Measurements from ENCODE around the gene MCTP1. TPM values are rescaled to one million over a fixed set of nuclear protein-coding genes. Genes with fewer than 3 reads are reported as not detected.

Gene MCTP1
- total RNA-seq, 1 donor: 5.8 TPM

DNA sequence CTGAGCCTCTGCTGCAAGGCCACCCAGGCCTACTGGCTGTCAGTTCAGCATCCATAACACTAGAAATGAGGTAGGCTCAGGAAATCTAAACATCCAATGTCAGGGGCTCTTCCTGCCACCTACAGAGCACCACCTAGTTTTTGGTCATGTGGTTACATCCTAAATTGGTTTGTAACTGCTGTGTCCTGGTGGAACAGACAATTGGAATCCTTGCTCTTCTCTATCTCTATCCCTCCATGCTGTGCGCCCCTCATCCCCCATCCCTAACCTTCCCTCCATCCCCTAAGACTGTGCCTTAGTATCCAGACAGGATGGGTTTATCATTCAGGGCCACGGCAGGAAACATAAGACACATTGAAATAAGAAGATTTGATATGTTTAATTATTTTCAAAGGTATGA lies 11.4 kb upstream of the MCTP1 start:
- H3K36me3 ChIP-seq (ENCODE audit: insufficient read depth, low read length): no peaks in the 10 kb centered on the region
- TF ChIP-seq, protein P1, sequence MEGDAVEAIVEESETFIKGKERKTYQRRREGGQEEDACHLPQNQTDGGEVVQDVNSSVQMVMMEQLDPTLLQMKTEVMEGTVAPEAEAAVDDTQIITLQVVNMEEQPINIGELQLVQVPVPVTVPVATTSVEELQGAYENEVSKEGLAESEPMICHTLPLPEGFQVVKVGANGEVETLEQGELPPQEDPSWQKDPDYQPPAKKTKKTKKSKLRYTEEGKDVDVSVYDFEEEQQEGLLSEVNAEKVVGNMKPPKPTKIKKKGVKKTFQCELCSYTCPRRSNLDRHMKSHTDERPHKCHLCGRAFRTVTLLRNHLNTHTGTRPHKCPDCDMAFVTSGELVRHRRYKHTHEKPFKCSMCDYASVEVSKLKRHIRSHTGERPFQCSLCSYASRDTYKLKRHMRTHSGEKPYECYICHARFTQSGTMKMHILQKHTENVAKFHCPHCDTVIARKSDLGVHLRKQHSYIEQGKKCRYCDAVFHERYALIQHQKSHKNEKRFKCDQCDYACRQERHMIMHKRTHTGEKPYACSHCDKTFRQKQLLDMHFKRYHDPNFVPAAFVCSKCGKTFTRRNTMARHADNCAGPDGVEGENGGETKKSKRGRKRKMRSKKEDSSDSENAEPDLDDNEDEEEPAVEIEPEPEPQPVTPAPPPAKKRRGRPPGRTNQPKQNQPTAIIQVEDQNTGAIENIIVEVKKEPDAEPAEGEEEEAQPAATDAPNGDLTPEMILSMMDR (IDR thresholded peaks at IDR 0.05; ENCODE audit: extremely low read depth, low read depth, low read length): no peak
- peaks cover 30% of the 10 kb centered on the region for H3K27me3 ChIP-seq (ENCODE audit: insufficient read depth, low read length)
- H2AFZ ChIP-seq (ENCODE audit: low read length): no peak overlapping the region
- no peaks in the 10 kb centered on the region for H4K20me1 ChIP-seq (ENCODE audit: insufficient read depth, low read length)
- no peak for DNase-seq (ENCODE audit: insufficient read length, low spot score, missing footprints)
- H3K27ac ChIP-seq (ENCODE audit: low read depth, low read length): no peak overlapping the region
- no peaks in the 10 kb centered on the region for H3K4me1 ChIP-seq (ENCODE audit: insufficient read depth, low read length)
- H3K4me3 ChIP-seq (ENCODE audit: insufficient read depth, low read length): no peak overlapping the region
- H3K4me2 ChIP-seq (ENCODE audit: insufficient read depth, low read length): no peak overlapping the region
- peaks cover 2% of the 10 kb centered on the region for H3K9me3 ChIP-seq (ENCODE audit: low read depth, low read length)
- no peaks in the 10 kb centered on the region for H3K79me2 ChIP-seq (ENCODE audit: insufficient read depth, low read length)

DNA sequence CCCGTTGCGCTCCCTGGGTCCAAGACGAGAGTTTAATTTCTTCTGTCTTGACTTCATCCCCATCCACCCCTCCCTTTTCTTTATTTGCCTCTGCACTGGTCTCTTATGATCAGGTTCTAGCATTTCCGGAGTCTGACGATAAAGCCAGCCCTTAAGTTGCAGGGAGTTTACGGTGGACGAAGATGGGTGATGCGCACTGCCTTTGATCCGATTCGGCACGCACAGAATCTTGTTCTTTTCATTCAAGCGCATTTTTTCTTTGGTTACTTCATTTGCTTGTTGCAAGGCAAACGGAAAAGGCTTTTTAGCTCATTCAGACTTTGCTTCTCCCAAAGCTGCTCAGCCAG lies 488 bp upstream of the MCTP1 start:
- H3K36me3 ChIP-seq (ENCODE audit: insufficient read depth, low read length): no peaks in the 10 kb centered on the region
- peaks cover 4% of the 10 kb centered on the region for H3K4me1 ChIP-seq (ENCODE audit: insufficient read depth, low read length)
- TF ChIP-seq, protein P1 (IDR thresholded peaks at IDR 0.05; ENCODE audit: extremely low read depth, low read depth, low read length): no peak
- H4K20me1 ChIP-seq (ENCODE audit: insufficient read depth, low read length): no peaks in the 10 kb centered on the region
- H3K9me3 ChIP-seq (ENCODE audit: low read depth, low read length): no peaks in the 10 kb centered on the region
- peak overlapping the region; percentile 69 for H3K4me3 ChIP-seq (ENCODE audit: insufficient read depth, low read length)
- H3K27ac ChIP-seq (ENCODE audit: low read depth, low read length): no peak overlapping the region
- H3K27me3 ChIP-seq (ENCODE audit: insufficient read depth, low read length): peaks cover 79% of the 10 kb centered on the region
- DNase-seq (ENCODE audit: insufficient read length, low spot score, missing footprints): peak; percentile 53
- peak overlapping the region; percentile 79 for H3K4me2 ChIP-seq (ENCODE audit: insufficient read depth, low read length)
- peak overlapping the region; percentile 10 for H2AFZ ChIP-seq (ENCODE audit: low read length)
- H3K79me2 ChIP-seq (ENCODE audit: insufficient read depth, low read length): no peaks in the 10 kb centered on the region

DNA sequence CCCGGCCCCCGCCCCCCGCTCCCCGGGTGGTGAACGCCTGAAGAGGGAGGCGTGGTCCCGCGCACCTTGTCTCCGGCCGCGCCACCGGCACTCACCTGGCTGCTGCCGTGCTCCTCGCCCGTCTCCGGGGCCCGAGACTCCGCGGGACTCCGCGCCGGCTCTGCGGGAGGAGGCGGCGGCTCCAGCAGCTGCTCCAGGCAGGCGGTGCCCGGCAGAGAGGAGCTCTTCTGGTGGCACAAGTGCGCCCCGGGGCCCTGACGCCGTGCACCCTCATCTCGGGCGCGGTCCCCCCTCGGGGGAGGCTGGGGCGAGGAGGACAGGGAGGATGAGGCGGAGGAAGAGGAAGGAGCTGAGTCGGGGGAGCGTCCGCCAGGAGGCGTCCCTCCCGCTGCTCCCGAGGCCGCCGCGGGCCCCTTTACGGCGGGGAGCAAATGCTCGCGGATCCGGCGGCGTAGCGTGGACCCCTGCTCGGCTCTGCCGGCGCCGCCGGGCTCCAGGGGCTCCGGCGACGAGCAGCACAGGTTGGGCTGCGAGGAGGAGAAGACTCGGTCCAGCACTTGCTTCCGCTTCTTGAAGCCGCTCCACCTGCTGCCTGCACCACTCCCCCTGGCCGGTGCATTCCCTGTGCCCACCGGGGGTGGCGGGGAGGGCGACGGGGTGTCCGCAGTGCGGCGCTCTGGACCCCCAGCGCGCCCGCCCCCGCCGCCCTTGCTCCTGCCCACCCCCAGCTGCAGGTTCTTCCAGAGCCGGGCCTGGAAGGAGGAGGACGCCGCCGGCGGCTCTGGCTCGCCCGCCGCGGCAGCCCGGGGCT lies 928 bp downstream of the MCTP1 start:
- no peaks in the 10 kb centered on the region for H4K20me1 ChIP-seq (ENCODE audit: insufficient read depth, low read length)
- H3K27me3 ChIP-seq (ENCODE audit: insufficient read depth, low read length): peaks cover 76% of the 10 kb centered on the region
- peak overlapping the region; percentile 69 for H3K4me3 ChIP-seq (ENCODE audit: insufficient read depth, low read length)
- peak; percentile 80 for DNase-seq (ENCODE audit: insufficient read length, low spot score, missing footprints)
- TF ChIP-seq, protein P1 (IDR thresholded peaks at IDR 0.05; ENCODE audit: extremely low read depth, low read depth, low read length): peak; percentile 30
- no peaks in the 10 kb centered on the region for H3K79me2 ChIP-seq (ENCODE audit: insufficient read depth, low read length)
- H3K4me2 ChIP-seq (ENCODE audit: insufficient read depth, low read length): peak overlapping the region; percentile 79
- H3K27ac ChIP-seq (ENCODE audit: low read depth, low read length): no peak overlapping the region
- H3K9me3 ChIP-seq (ENCODE audit: low read depth, low read length): no peaks in the 10 kb centered on the region
- H3K4me1 ChIP-seq (ENCODE audit: insufficient read depth, low read length): peaks cover 4% of the 10 kb centered on the region
- H3K36me3 ChIP-seq (ENCODE audit: insufficient read depth, low read length): no peaks in the 10 kb centered on the region
- peak overlapping the region; percentile 78 for H2AFZ ChIP-seq (ENCODE audit: low read length)

DNA sequence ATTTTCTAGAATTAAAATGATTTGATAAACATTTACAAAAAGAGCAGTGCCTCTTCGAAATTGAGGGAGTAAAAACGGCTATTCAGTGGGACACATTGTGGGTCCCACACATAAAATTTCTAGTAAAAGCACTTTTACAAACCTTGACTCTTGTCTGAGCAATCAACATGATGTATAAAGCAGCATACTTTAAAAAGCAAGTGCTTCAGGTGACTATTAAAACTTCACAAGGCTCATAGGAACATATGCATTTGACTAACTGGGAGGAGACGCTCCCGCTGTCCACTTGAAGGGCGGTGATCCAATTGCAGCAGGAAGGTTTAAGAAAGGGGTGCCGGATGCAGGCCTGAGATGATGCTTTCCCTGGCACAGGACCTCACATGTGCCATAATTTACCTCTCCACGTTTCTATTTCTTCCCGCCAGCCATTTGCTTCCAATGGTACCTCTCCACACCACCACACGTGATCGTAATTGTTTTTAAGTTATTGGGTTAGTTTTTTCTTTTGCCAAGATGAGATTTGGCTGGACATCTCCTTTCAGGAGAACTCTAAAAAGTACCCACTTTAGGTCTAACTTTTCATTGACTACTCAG lies 1.8 kb downstream of the MCTP1 start:
- no peak overlapping the region for H3K27ac ChIP-seq (ENCODE audit: low read depth, low read length)
- peaks cover 71% of the 10 kb centered on the region for H3K27me3 ChIP-seq (ENCODE audit: insufficient read depth, low read length)
- H3K4me2 ChIP-seq (ENCODE audit: insufficient read depth, low read length): no peak overlapping the region
- TF ChIP-seq, protein P1 (IDR thresholded peaks at IDR 0.05; ENCODE audit: extremely low read depth, low read depth, low read length): no peak
- no peak overlapping the region for H2AFZ ChIP-seq (ENCODE audit: low read length)
- H4K20me1 ChIP-seq (ENCODE audit: insufficient read depth, low read length): no peaks in the 10 kb centered on the region
- peak overlapping the region; percentile 36 for H3K4me3 ChIP-seq (ENCODE audit: insufficient read depth, low read length)
- peak; percentile 74 for DNase-seq (ENCODE audit: insufficient read length, low spot score, missing footprints)
- H3K79me2 ChIP-seq (ENCODE audit: insufficient read depth, low read length): no peaks in the 10 kb centered on the region
- no peaks in the 10 kb centered on the region for H3K9me3 ChIP-seq (ENCODE audit: low read depth, low read length)
- H3K36me3 ChIP-seq (ENCODE audit: insufficient read depth, low read length): no peaks in the 10 kb centered on the region
- H3K4me1 ChIP-seq (ENCODE audit: insufficient read depth, low read length): peaks cover 4% of the 10 kb centered on the region

All from osteoblast (primary cell).